ENCODE measurements around the gene PANX1. TPM values are rescaled to one million over a fixed set of nuclear protein-coding genes. Genes with fewer than 3 reads are reported as not detected.

The PANX1 gene
- total RNA-seq, 1 experiment from 2014 or later: 39.0 TPM

DNA sequence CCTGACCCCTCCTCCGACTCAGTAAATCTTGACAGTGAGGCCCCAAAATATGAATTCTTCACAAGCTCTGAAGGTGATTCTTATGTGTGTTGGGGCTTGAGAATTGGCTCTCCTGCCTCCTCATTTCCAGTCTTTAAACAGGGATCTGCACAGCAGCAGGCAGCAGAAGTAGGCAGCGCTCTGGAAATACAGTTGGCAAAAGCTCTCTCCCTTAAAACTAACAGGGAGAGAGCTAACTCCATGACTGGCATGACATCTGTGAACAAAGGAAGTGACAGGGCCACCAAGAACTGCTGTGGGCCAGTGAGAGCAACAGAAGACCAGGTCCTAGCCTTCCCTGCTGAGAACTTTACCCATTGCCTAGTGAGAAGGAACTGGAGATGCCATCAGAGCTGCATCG is 70.1 kb downstream of the PANX1 start:
- Histone ChIP-seq H3K27me3 (replicated peaks; ENCODE audit: insufficient read depth, low read depth, low read length, poor library complexity) (no peaks in the 10 kb centered on the region), H3K4me3 (ENCODE audit: low read depth, low read length, poor library complexity, severe bottlenecking) (no peak overlapping the region), H3K9me3 (ENCODE audit: low read depth, low read length, poor library complexity, severe bottlenecking) (no peaks in the 10 kb centered on the region), H3K27ac (ENCODE audit: low read depth, low read length, poor library complexity, severe bottlenecking) (no peak overlapping the region), H3K36me3 (ENCODE audit: insufficient read depth, low read length, poor library complexity, severe bottlenecking) (no peaks in the 10 kb centered on the region), H3K4me1 (ENCODE audit: insufficient read depth, low read length, poor library complexity, severe bottlenecking) (no peaks in the 10 kb centered on the region)
- intact Hi-C loops (cut with micrococcal nuclease; ENCODE audit: unreplicated experiment): no loop called here
- no peak for DNase-seq (ENCODE audit: low spot score)
- ChIA-PET CTCF (no interaction called here), POLR2A (ENCODE audit: low non-redundant PET) (no interaction called here)
- TF ChIP-seq EZH2 (IDR thresholded peaks at IDR 0.05; ENCODE audit: borderline replicate concordance, low read depth, low read length, poor library complexity, severe bottlenecking): no peak
- TF ChIP-seq, protein P1, sequence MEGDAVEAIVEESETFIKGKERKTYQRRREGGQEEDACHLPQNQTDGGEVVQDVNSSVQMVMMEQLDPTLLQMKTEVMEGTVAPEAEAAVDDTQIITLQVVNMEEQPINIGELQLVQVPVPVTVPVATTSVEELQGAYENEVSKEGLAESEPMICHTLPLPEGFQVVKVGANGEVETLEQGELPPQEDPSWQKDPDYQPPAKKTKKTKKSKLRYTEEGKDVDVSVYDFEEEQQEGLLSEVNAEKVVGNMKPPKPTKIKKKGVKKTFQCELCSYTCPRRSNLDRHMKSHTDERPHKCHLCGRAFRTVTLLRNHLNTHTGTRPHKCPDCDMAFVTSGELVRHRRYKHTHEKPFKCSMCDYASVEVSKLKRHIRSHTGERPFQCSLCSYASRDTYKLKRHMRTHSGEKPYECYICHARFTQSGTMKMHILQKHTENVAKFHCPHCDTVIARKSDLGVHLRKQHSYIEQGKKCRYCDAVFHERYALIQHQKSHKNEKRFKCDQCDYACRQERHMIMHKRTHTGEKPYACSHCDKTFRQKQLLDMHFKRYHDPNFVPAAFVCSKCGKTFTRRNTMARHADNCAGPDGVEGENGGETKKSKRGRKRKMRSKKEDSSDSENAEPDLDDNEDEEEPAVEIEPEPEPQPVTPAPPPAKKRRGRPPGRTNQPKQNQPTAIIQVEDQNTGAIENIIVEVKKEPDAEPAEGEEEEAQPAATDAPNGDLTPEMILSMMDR (conservative IDR thresholded peaks at IDR 0.05; ENCODE audit: low read depth, low read length): no peak
- BruUV-seq (replicated peaks): no TSS peak

DNA sequence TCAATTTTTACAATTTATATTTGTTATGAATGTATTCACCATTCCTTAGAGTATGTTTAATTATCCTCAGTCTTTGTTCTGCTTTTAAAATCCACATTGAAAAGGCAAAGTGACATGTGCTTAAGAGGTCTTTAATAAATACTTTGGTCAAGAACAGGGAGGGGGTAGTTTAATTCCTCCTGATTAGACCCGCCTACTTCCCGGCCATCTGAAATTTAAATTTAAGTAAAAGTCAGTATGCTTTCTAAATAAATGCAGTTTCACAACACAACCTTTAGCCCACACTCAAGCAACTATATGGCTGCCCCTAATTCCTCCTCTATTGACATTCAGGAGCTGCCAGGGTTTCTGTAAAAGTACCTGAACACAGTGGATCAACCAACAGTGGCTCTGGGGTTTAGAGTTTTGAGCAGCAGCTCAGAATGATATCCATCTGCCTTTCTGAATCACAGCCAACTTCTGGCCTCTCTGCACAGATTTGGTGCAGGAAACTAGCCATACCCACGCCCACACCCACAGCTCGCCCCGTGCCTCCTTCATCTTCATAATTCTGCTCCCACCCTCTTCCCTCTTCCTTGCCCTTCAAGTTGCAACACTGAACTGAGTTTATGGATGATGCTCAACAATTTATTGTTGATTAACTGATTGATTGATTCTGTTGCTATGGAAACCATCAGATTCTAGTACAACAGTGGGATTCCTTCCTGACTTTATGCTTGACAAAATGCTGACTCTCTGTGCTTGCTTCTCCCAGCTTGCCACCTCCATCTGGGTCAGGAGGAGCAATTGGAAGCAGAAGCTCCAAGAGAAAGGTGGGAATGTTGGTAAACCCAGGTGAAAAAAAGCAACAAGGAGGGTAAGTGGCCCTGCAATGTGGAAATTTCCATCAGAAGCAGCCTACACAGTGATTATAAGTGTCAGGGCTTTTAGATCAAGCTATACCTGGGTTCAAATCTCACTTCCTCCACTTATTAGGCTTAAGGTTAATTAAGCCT is 70.8 kb downstream of the PANX1 start:
- H3K36me3 ChIP-seq (ENCODE audit: insufficient read depth, low read length, poor library complexity, severe bottlenecking): no peaks in the 10 kb centered on the region
- no peak overlapping the region for H3K27ac ChIP-seq (ENCODE audit: low read depth, low read length, poor library complexity, severe bottlenecking)
- H3K27me3 ChIP-seq (replicated peaks; ENCODE audit: insufficient read depth, low read depth, low read length, poor library complexity): no peaks in the 10 kb centered on the region
- no peak for TF ChIP-seq EZH2 (IDR thresholded peaks at IDR 0.05; ENCODE audit: borderline replicate concordance, low read depth, low read length, poor library complexity, severe bottlenecking)
- TF ChIP-seq, protein P1 (conservative IDR thresholded peaks at IDR 0.05; ENCODE audit: low read depth, low read length): no peak
- ChIA-PET POLR2A (ENCODE audit: low non-redundant PET) (no interaction called here), CTCF (no interaction called here)
- H3K9me3 ChIP-seq (ENCODE audit: low read depth, low read length, poor library complexity, severe bottlenecking): no peaks in the 10 kb centered on the region
- BruUV-seq (replicated peaks): no TSS peak
- intact Hi-C loops (cut with micrococcal nuclease; ENCODE audit: unreplicated experiment): no loop called here
- DNase-seq (ENCODE audit: low spot score): no peak
- H3K4me1 ChIP-seq (ENCODE audit: insufficient read depth, low read length, poor library complexity, severe bottlenecking): no peaks in the 10 kb centered on the region
- H3K4me3 ChIP-seq (ENCODE audit: low read depth, low read length, poor library complexity, severe bottlenecking): no peak overlapping the region

DNA sequence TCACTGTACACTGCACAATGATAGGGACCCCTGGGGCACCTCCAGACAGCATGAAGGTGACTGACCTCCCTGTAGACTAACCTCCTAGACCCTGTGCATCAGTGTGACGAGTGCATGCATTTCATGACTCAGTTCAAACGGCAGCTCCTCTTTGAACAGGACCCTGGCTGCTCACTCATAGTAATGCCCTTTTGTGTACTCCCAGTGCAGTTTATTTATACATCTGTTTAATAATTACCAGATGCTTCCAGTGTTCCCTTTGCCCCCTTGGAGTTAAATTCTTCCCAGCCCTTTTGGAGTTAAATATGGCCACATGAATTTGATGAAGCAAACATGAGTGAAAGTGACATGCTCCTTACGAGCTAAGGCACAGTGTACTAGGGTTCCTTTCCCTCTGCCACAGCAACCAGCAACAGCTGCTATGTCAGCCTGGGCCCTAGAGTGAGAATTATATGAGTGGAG is 72.4 kb downstream of the PANX1 start:
- ChIA-PET CTCF (no interaction called here), POLR2A (ENCODE audit: low non-redundant PET) (no interaction called here)
- no peak for DNase-seq (ENCODE audit: low spot score)
- no TSS peak for BruUV-seq (replicated peaks)
- H3K27ac ChIP-seq (ENCODE audit: low read depth, low read length, poor library complexity, severe bottlenecking): no peak overlapping the region
- TF ChIP-seq, protein P1 (conservative IDR thresholded peaks at IDR 0.05; ENCODE audit: low read depth, low read length): no peak
- TF ChIP-seq EZH2 (IDR thresholded peaks at IDR 0.05; ENCODE audit: borderline replicate concordance, low read depth, low read length, poor library complexity, severe bottlenecking): no peak
- H3K9me3 ChIP-seq (ENCODE audit: low read depth, low read length, poor library complexity, severe bottlenecking): no peaks in the 10 kb centered on the region
- no peaks in the 10 kb centered on the region for H3K27me3 ChIP-seq (replicated peaks; ENCODE audit: insufficient read depth, low read depth, low read length, poor library complexity)
- intact Hi-C loops (cut with micrococcal nuclease; ENCODE audit: unreplicated experiment): no loop called here
- no peaks in the 10 kb centered on the region for H3K4me1 ChIP-seq (ENCODE audit: insufficient read depth, low read length, poor library complexity, severe bottlenecking)
- no peak overlapping the region for H3K4me3 ChIP-seq (ENCODE audit: low read depth, low read length, poor library complexity, severe bottlenecking)
- no peaks in the 10 kb centered on the region for H3K36me3 ChIP-seq (ENCODE audit: insufficient read depth, low read length, poor library complexity, severe bottlenecking)

Measured in A673 (cell line).